Thyroid gland (tissue), 4 donors: ENCODE measurements around the gene FNDC11. TPM values are rescaled to one million over a fixed set of nuclear protein-coding genes. Genes with fewer than 3 reads are reported as not detected.

Experiments used
- DNase-seq, 2 donors: peaks; one replicate each; pipeline ENCODE4 v3.0.0-alpha.2; 2019
- H3K27ac ChIP-seq, 3 donors: fragments of 200-600 bp; sonication (generic); 1 replicate in 2 of 3; 2 replicates in 1 of 3; pipeline ENCODE4 v1.5.1; 2016 to 2019; ENCODE audit warnings: mild to moderate bottlenecking in 1 of 3, moderate library complexity in 1 of 3
- H3K27me3 ChIP-seq: fragments of 200-600 bp; sonication (generic); one replicate; pipeline ENCODE4 v1.5.1; 2019
- H3K36me3 ChIP-seq, 2 donors: fragments of 200-600 bp; sonication (generic); one replicate each; pipeline ENCODE4 v1.5.1; 2016 to 2019
- H3K4me1 ChIP-seq, 2 donors: fragments of 200-600 bp; sonication (generic); one replicate each; pipeline ENCODE4 v1.5.1; 2017 to 2019
- H3K4me3 ChIP-seq, 3 donors: fragments of 200-600 bp; sonication (generic); replicated peaks in 1 of 3; 1 replicate in 2 of 3; 2 replicates in 1 of 3; pipeline ENCODE4 v1.5.1; 2016; ENCODE audit warnings: mild to moderate bottlenecking in 1 of 3
- H3K9me3 ChIP-seq: fragments of 200-600 bp; sonication (generic); one replicate; pipeline ENCODE4 v1.5.1; 2017
- POLR2A ChIP-seq, 2 donors: fragments of 450-650 bp; IDR thresholded peaks; one replicate each; pipeline ENCODE4 v1.6.1; 2017; ENCODE audit warnings: antibody characterized with exemption in 2 of 2, mild to moderate bottlenecking in 2 of 2, moderate library complexity in 1 of 2
- WGBS, 2 donors: methylation state at CpG; one replicate each; pipeline ENCODE4 v1.1.5; 2017; 5-methylcytosine and 5-hydroxymethylcytosine counted together
- intact Hi-C: fragments of 100-400 bp; cut with DNase I; formaldehyde crosslinking; loops from one replicate; pipeline ENCODE4 v1.15.1; 2023
- total RNA-seq, 4 donors: library from RNA; depleted of rRNA; stranded (reverse); fragments of >200 nt; gene quantifications; one replicate each; pipeline ENCODE4 v1.2.3, GENCODE V29; 2016
- TF ChIP-seq, protein P1 (sequence below), 6 experiments: fragments of 200-600 bp in 3 of 6; fragments of 450-650 bp in 3 of 6; sonication (generic) in 3 of 6; IDR thresholded peaks; one replicate each; pipeline ENCODE4 v1.5.1; 2016 to 2019; ENCODE audit warnings: antibody characterized with exemption in 6 of 6, mild to moderate bottlenecking in 2 of 6, inconsistent platforms in 1 of 6, moderate library complexity in 1 of 6

FNDC11 gene
- total RNA-seq, 4 donors from 2014 or later: 0.39 to 0.89 (median 0.40) TPM; not detected in 1

DNA sequence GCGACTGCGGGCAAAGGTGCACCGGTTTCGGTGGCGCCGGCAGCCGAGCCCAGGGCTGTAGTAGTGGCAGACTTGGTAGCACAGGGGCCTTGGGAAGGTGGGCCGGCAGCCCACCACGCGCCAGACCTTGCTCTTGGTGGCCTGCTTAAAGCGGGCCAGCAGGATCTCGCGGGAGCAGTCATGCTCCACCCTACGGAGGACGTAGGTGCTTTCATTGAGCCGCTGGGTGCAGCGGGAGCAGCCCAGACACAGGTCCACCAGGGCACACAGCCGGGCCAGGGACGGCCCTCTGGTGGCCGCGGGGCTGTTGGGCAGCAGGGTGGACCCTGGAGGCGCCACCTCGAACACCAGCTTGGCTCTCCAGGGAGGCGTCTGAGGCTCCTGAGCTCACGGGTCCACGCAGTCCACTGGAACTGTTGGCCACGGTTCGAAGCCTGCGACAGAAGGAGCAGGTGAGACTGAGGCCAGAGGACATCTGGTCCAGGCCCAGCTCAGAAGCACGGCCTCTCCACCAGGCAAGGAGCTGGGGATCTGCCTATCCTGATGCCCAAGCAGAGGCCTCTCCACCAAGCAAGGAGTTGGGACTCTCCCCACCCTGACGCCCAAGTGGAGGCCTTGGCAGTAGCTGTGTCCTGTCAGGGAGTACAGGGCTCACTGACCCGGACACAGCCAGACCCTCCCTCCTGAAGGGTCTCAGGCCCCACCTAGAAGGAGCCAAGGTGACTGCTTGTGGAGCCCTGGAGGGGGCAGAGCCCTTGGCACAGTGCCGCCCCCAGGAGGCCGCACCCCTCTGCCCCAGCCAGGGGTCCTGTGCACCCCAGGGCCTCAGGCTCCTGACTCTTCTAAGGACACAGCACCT lies 19.1 kb downstream of the FNDC11 start:
- peak overlapping the region in 1 of 3 donors; percentile 72 for H3K27ac ChIP-seq
- intact Hi-C loops: loop anchor here (10.0 kb wide), 1 partner anchor 72 kb away; no protein-coding TSS in a partner anchor
- peak overlapping the region in 2 of 3 donors; percentile 50 to 83 for H3K4me3 ChIP-seq
- no peaks in the 10 kb centered on the region for H3K27me3 ChIP-seq
- 70 to 80% methylated on average over 6 to 14 of the region's 34 CpGs for WGBS, 2 donors
- DNase-seq: no peak
- peaks cover 10 to 30% of the 10 kb centered on the region in 2 donors for H3K4me1 ChIP-seq
- no peak for TF ChIP-seq POLR2A (IDR thresholded peaks at IDR 0.05)
- TF ChIP-seq, protein P1, sequence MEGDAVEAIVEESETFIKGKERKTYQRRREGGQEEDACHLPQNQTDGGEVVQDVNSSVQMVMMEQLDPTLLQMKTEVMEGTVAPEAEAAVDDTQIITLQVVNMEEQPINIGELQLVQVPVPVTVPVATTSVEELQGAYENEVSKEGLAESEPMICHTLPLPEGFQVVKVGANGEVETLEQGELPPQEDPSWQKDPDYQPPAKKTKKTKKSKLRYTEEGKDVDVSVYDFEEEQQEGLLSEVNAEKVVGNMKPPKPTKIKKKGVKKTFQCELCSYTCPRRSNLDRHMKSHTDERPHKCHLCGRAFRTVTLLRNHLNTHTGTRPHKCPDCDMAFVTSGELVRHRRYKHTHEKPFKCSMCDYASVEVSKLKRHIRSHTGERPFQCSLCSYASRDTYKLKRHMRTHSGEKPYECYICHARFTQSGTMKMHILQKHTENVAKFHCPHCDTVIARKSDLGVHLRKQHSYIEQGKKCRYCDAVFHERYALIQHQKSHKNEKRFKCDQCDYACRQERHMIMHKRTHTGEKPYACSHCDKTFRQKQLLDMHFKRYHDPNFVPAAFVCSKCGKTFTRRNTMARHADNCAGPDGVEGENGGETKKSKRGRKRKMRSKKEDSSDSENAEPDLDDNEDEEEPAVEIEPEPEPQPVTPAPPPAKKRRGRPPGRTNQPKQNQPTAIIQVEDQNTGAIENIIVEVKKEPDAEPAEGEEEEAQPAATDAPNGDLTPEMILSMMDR (IDR thresholded peaks at IDR 0.05): no peak
- H3K9me3 ChIP-seq: no peaks in the 10 kb centered on the region
- no peaks in the 10 kb centered on the region for H3K36me3 ChIP-seq

GRCh38 chr20:63573647-63574131 lies 19.7 kb downstream of the FNDC11 start:
- no peaks in the 10 kb centered on the region for H3K36me3 ChIP-seq
- TF ChIP-seq, protein P1 (IDR thresholded peaks at IDR 0.05): no peak
- TF ChIP-seq POLR2A (IDR thresholded peaks at IDR 0.05): no peak
- intact Hi-C loops: loop anchor here (10.0 kb wide), 1 partner anchor 71 kb away; no protein-coding TSS in a partner anchor
- WGBS, 2 donors: 3 to 6% methylated on average over 6 to 13 of the region's 24 CpGs
- H3K4me3 ChIP-seq: peak overlapping the region in 2 of 3 donors; percentile 50 to 83
- H3K27ac ChIP-seq: peak overlapping the region; percentile 42 to 72 (median 58)
- H3K27me3 ChIP-seq: no peaks in the 10 kb centered on the region
- no peak for DNase-seq
- no peaks in the 10 kb centered on the region for H3K9me3 ChIP-seq
- H3K4me1 ChIP-seq: peaks cover 10 to 30% of the 10 kb centered on the region in 2 donors

- peak in 1 of 2 donors; percentile 21 for TF ChIP-seq POLR2A (IDR thresholded peaks at IDR 0.05)
- TF ChIP-seq, protein P1 (IDR thresholded peaks at IDR 0.05): no peak
- WGBS, 2 donors: 83% methylated on average over 1 of the region's 40 CpGs; no CpG with 5 or more reads in 1 of the 2 donors
- H3K36me3 ChIP-seq: no peaks in the 10 kb centered on the region
- DNase-seq: peak; percentile 76 to 78
- H3K27me3 ChIP-seq: no peaks in the 10 kb centered on the region
- H3K9me3 ChIP-seq: no peaks in the 10 kb centered on the region
- intact Hi-C loops: loop anchor here (10.0 kb wide), 1 partner anchor 71 kb away; no protein-coding TSS in a partner anchor
- H3K4me1 ChIP-seq: peaks cover 10 to 30% of the 10 kb centered on the region in 2 donors
- peak within 1 kb of the TSS; percentile 58 to 72 (median 72) for H3K27ac ChIP-seq
- H3K4me3 ChIP-seq: peak within 1 kb of the TSS in 2 of 3 donors; percentile 50 to 83
These were observed 20.3 kb downstream of the FNDC11 start, which contains the start of gene HELZ2 for GRCh38 chr20:63574156-63574828. Gene HELZ2 (minus strand): TSS chr20:63574239. CDS start chr20:63572385, 1,854 bp downstream.

DNA sequence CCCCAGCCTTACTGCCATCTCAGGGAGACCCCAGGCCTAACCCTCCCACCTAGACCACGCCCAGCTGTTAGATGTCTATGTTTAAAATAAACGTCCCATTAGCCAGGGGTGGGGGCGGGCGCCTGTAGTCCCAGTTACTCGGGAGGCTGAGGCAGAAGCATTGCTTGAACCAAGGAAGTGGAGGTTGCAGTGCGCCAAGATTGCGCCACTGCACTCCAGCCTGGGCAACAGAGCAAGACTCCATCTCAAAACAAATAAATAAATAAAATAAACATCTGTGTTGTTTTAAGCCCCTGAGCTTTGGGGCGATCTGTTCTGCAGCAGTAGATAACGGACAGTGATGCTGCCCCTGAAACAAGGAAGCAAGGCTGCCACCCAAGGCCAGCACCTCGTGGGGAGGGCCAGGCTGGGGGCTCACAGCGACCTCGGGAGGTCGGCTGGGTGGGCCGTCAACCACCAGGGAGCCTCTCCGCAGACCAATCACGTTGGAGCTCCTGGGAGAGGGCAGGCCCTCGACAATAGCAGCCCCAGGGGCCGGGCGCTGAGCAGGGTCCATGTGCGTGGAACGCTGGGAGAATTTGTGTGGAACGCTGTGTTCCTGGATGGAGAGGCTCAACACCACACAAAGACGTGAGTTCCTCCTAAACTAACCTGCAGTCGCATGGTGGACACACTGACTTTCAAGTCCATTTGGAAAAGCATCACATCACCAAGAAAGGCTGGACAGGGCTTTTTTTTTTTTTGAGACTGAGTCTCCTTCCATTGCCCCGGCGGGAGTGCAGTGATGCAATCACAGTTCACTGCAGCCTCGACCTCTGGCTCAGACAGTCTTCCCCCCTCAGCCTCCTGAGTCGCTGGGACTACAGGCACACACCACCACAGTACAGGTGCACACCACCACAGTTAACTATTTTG lies 21.1 kb downstream of the FNDC11 start:
- WGBS, 2 donors: 75 to 77% methylated on average over 24 of the region's 28 CpGs
- H3K9me3 ChIP-seq: no peaks in the 10 kb centered on the region
- TF ChIP-seq, protein P1 (IDR thresholded peaks at IDR 0.05): no peak
- TF ChIP-seq POLR2A (IDR thresholded peaks at IDR 0.05): no peak
- DNase-seq: no peak
- H3K27me3 ChIP-seq: no peaks in the 10 kb centered on the region
- no peaks in the 10 kb centered on the region for H3K36me3 ChIP-seq
- intact Hi-C loops: loop anchor here (10.0 kb wide), 1 partner anchor 70 kb away; no protein-coding TSS in a partner anchor
- peaks cover 10 to 30% of the 10 kb centered on the region in 2 donors for H3K4me1 ChIP-seq
- H3K27ac ChIP-seq: peak overlapping the region in 2 of 3 donors; percentile 58 to 72
- H3K4me3 ChIP-seq: no peak overlapping the region
